ENCODE measurements around the gene SLC13A2.

SLC13A2 gene

GRCh38 chr17:28482551-28483199 is 9.2 kb downstream of the SLC13A2 start:
- Histone ChIP-seq H3K4me3 (ENCODE audit: low read length) (no peak overlapping the region), H3K27me3 (ENCODE audit: control insufficient read depth, insufficient read depth, low read length) (peaks cover 53% of the 10 kb centered on the region), H3K9me3 (replicated peaks; ENCODE audit: low read length) (no peaks in the 10 kb centered on the region), H3K4me1 (ENCODE audit: control insufficient read depth, insufficient read depth, low read length) (no peaks in the 10 kb centered on the region), H3K9ac (ENCODE audit: low read depth, low read length) (no peak overlapping the region), H3K36me3 (ENCODE audit: insufficient read depth, low read length) (no peaks in the 10 kb centered on the region), H3K4me2 (ENCODE audit: low read length) (no peak overlapping the region)

GRCh38 chr17:28484296-28484695 is 10.9 kb downstream of the SLC13A2 start:
- Histone ChIP-seq H3K36me3 (ENCODE audit: insufficient read depth, low read length) (no peaks in the 10 kb centered on the region), H3K4me1 (ENCODE audit: control insufficient read depth, insufficient read depth, low read length) (no peaks in the 10 kb centered on the region), H3K9me3 (replicated peaks; ENCODE audit: low read length) (no peaks in the 10 kb centered on the region), H3K4me2 (ENCODE audit: low read length) (no peak overlapping the region), H3K4me3 (ENCODE audit: low read length) (no peak overlapping the region), H3K9ac (ENCODE audit: low read depth, low read length) (no peak overlapping the region), H3K27me3 (ENCODE audit: control insufficient read depth, insufficient read depth, low read length) (peaks cover 67% of the 10 kb centered on the region)

- H3K4me3 ChIP-seq (ENCODE audit: low read length): no peak overlapping the region
Observed at GRCh38 chr17:28485049-28485448, 11.6 kb downstream of the SLC13A2 start.

GRCh38 chr17:28487881-28488532 is 14.6 kb downstream of the SLC13A2 start:
- H3K36me3 ChIP-seq (ENCODE audit: insufficient read depth, low read length): no peaks in the 10 kb centered on the region
- H3K27me3 ChIP-seq (ENCODE audit: control insufficient read depth, insufficient read depth, low read length): peaks cover 80% of the 10 kb centered on the region
- H3K4me1 ChIP-seq (ENCODE audit: control insufficient read depth, insufficient read depth, low read length): no peaks in the 10 kb centered on the region
- H3K9ac ChIP-seq (ENCODE audit: low read depth, low read length): no peak overlapping the region
- no peaks in the 10 kb centered on the region for H3K9me3 ChIP-seq (replicated peaks; ENCODE audit: low read length)
- no peak overlapping the region for H3K4me3 ChIP-seq (ENCODE audit: low read length)
- H3K4me2 ChIP-seq (ENCODE audit: low read length): no peak overlapping the region

More at GRCh38 chr17:28485049-28485448, 11.6 kb downstream of the SLC13A2 start:
- no peaks in the 10 kb centered on the region for H3K9me3 ChIP-seq (replicated peaks; ENCODE audit: low read length)
- H3K4me2 ChIP-seq (ENCODE audit: low read length): no peak overlapping the region
- no peaks in the 10 kb centered on the region for H3K4me1 ChIP-seq (ENCODE audit: control insufficient read depth, insufficient read depth, low read length)
- no peak overlapping the region for H3K9ac ChIP-seq (ENCODE audit: low read depth, low read length)
- H3K27me3 ChIP-seq (ENCODE audit: control insufficient read depth, insufficient read depth, low read length): peaks cover 71% of the 10 kb centered on the region
- no peaks in the 10 kb centered on the region for H3K36me3 ChIP-seq (ENCODE audit: insufficient read depth, low read length)

GRCh38 chr17:28488533-28489276 is 15.3 kb downstream of the SLC13A2 start:
- H3K4me3 ChIP-seq (ENCODE audit: low read length): no peak overlapping the region
- no peaks in the 10 kb centered on the region for H3K4me1 ChIP-seq (ENCODE audit: control insufficient read depth, insufficient read depth, low read length)
- H3K9me3 ChIP-seq (replicated peaks; ENCODE audit: low read length): no peaks in the 10 kb centered on the region
- peaks cover 80% of the 10 kb centered on the region for H3K27me3 ChIP-seq (ENCODE audit: control insufficient read depth, insufficient read depth, low read length)
- no peak overlapping the region for H3K4me2 ChIP-seq (ENCODE audit: low read length)
- H3K9ac ChIP-seq (ENCODE audit: low read depth, low read length): no peak overlapping the region
- H3K36me3 ChIP-seq (ENCODE audit: insufficient read depth, low read length): no peaks in the 10 kb centered on the region

- H3K4me2 ChIP-seq (ENCODE audit: low read length): no peak overlapping the region
- peaks cover 65% of the 10 kb centered on the region for H3K27me3 ChIP-seq (ENCODE audit: control insufficient read depth, insufficient read depth, low read length)
- no peak overlapping the region for H3K4me3 ChIP-seq (ENCODE audit: low read length)
- H3K4me1 ChIP-seq (ENCODE audit: control insufficient read depth, insufficient read depth, low read length): no peaks in the 10 kb centered on the region
- H3K9me3 ChIP-seq (replicated peaks; ENCODE audit: low read length): no peaks in the 10 kb centered on the region
- no peak overlapping the region for H3K9ac ChIP-seq (ENCODE audit: low read depth, low read length)
- H3K36me3 ChIP-seq (ENCODE audit: insufficient read depth, low read length): no peaks in the 10 kb centered on the region
Observed at GRCh38 chr17:28491286-28491685, 17.8 kb downstream of the SLC13A2 start.

GRCh38 chr17:28491860-28492259 is 18.4 kb downstream of the SLC13A2 start:
- Histone ChIP-seq H3K27me3 (ENCODE audit: control insufficient read depth, insufficient read depth, low read length) (peaks cover 62% of the 10 kb centered on the region), H3K9ac (ENCODE audit: low read depth, low read length) (no peak overlapping the region), H3K4me2 (ENCODE audit: low read length) (no peak overlapping the region), H3K9me3 (replicated peaks; ENCODE audit: low read length) (no peaks in the 10 kb centered on the region), H3K36me3 (ENCODE audit: insufficient read depth, low read length) (no peaks in the 10 kb centered on the region), H3K4me3 (ENCODE audit: low read length) (no peak overlapping the region), H3K4me1 (ENCODE audit: control insufficient read depth, insufficient read depth, low read length) (no peaks in the 10 kb centered on the region)

- H3K4me3 ChIP-seq (ENCODE audit: low read length): no peak overlapping the region
- no peaks in the 10 kb centered on the region for H3K36me3 ChIP-seq (ENCODE audit: insufficient read depth, low read length)
- H3K4me2 ChIP-seq (ENCODE audit: low read length): no peak overlapping the region
- peaks cover 59% of the 10 kb centered on the region for H3K27me3 ChIP-seq (ENCODE audit: control insufficient read depth, insufficient read depth, low read length)
- H3K9me3 ChIP-seq (replicated peaks; ENCODE audit: low read length): no peaks in the 10 kb centered on the region
- no peak overlapping the region for H3K9ac ChIP-seq (ENCODE audit: low read depth, low read length)
- H3K4me1 ChIP-seq (ENCODE audit: control insufficient read depth, insufficient read depth, low read length): no peaks in the 10 kb centered on the region
Observed at GRCh38 chr17:28492352-28493310, 19.2 kb downstream of the SLC13A2 start.

- Histone ChIP-seq H3K9me3 (replicated peaks; ENCODE audit: low read length) (no peaks in the 10 kb centered on the region), H3K36me3 (ENCODE audit: insufficient read depth, low read length) (no peaks in the 10 kb centered on the region), H3K4me3 (ENCODE audit: low read length) (no peak overlapping the region), H3K4me1 (ENCODE audit: control insufficient read depth, insufficient read depth, low read length) (no peaks in the 10 kb centered on the region), H3K27me3 (ENCODE audit: control insufficient read depth, insufficient read depth, low read length) (peaks cover 52% of the 10 kb centered on the region), H3K9ac (ENCODE audit: low read depth, low read length) (no peak overlapping the region), H3K4me2 (ENCODE audit: low read length) (no peak overlapping the region)
Observed at GRCh38 chr17:28493460-28493859, 20.0 kb downstream of the SLC13A2 start.

GRCh38 chr17:28494445-28495188 is 21.2 kb downstream of the SLC13A2 start:
- H3K36me3 ChIP-seq (ENCODE audit: insufficient read depth, low read length): no peaks in the 10 kb centered on the region

More at GRCh38 chr17:28494445-28495188, 21.2 kb downstream of the SLC13A2 start:
- Histone ChIP-seq H3K4me3 (ENCODE audit: low read length) (no peak overlapping the region), H3K27me3 (ENCODE audit: control insufficient read depth, insufficient read depth, low read length) (peaks cover 45% of the 10 kb centered on the region), H3K4me1 (ENCODE audit: control insufficient read depth, insufficient read depth, low read length) (no peaks in the 10 kb centered on the region), H3K4me2 (ENCODE audit: low read length) (no peak overlapping the region), H3K9ac (ENCODE audit: low read depth, low read length) (no peak overlapping the region), H3K9me3 (replicated peaks; ENCODE audit: low read length) (no peaks in the 10 kb centered on the region)
